K562 (cell line): Measurements from ENCODE around the gene TXLNB. TPM values are rescaled to one million over a fixed set of nuclear protein-coding genes. Genes with fewer than 3 reads are reported as not detected.

ENCODE experiments used
- ATAC-seq: fragments of 200-7000 bp; cut with Tn5 transposase; 3 replicates; pipeline ENCODE4 v1.9.1; 2020; ENCODE audit warnings: moderate library complexity
- BruUV-seq: library from RNA; stranded (reverse); fragments of 400-500 nt; replicated peaks from 2 replicates; lab custom pipeline; 2021; lab: Mats Ljungman, UMichigan
- CTCF ChIA-PET: fragments of 300-600 bp; formaldehyde crosslinking; extraction: SDS; loops from one replicate; lab custom pipeline; 2021; ENCODE audit warnings: low intra/inter-chr PET ratio; lab: Yijun Ruan, JAX
- POLR2A ChIA-PET: fragments of 300-600, 350-650 bp; sonication (Branson Sonifier 250); formaldehyde crosslinking; extraction: SDS; loops from one replicate; lab custom pipeline; 2021; ENCODE audit warnings: antibody characterized with exemption, inconsistent platforms; lab: Yijun Ruan, JAX
- DNase-seq, 4 experiments: peaks; one replicate each; pipeline versions ENCODE4 v3.0.0 to v3.0.0-alpha.2; 2011 to 2018; ENCODE audit warnings: low spot score in 3 of 4, mixed read lengths in 3 of 4; ENCODE audit errors: extremely low read depth in 1 of 4
- FAIRE-seq: peaks from 2 replicates; lab custom pipeline; 2011; peaks lifted over from hg19 to GRCh38; lab: Jason Lieb, UNC
- H2AFZ ChIP-seq: 2 replicates; pipeline ENCODE4 v1.6.0; 2011; ENCODE audit warnings: low read depth, low read length, control low read depth, inconsistent platforms
- H3K27ac ChIP-seq: fragments of 200-600 bp; 3 replicates; pipeline ENCODE4 v1.8.0; 2011; ENCODE audit warnings: low read depth, mild to moderate bottlenecking, control low read depth, inconsistent platforms, low read length, moderate library complexity, mixed read lengths; ENCODE audit errors: extremely low read depth
- H3K27me3 ChIP-seq, 2 experiments: fragments of 300-600 bp in 1 of 2; 2 replicates in 1 of 2; 3 replicates in 1 of 2; pipeline versions ENCODE4 v1.6.0 to v1.8.0; 2011; ENCODE audit warnings: inconsistent platforms in 2 of 2, low read length in 2 of 2, mild to moderate bottlenecking in 1 of 2, mixed read lengths in 1 of 2, moderate library complexity in 1 of 2; ENCODE audit not compliant: control insufficient read depth in 2 of 2, insufficient read depth in 2 of 2
- H3K36me3 ChIP-seq: fragments of 300-600 bp; 3 replicates; pipeline ENCODE4 v1.8.0; 2011; ENCODE audit warnings: mild to moderate bottlenecking, low read length, inconsistent platforms; ENCODE audit not compliant: control insufficient read depth, insufficient read depth
- H3K4me1 ChIP-seq, 2 experiments: fragments of 200-600 bp in 1 of 2; replicated peaks in 1 of 2; 2 replicates in 1 of 2; 3 replicates in 1 of 2; pipeline versions ENCODE4 v1.5.1 to v1.8.0; 2011; ENCODE audit warnings: inconsistent platforms in 2 of 2, low read length in 2 of 2, mild to moderate bottlenecking in 1 of 2, mixed read lengths in 1 of 2, moderate library complexity in 1 of 2; ENCODE audit not compliant: control insufficient read depth in 2 of 2, insufficient read depth in 2 of 2
- H3K4me2 ChIP-seq: 2 replicates; pipeline ENCODE4 v1.6.1; 2011; ENCODE audit warnings: low read length, control low read depth, inconsistent platforms, mixed read lengths; ENCODE audit not compliant: insufficient read depth
- H3K4me3 ChIP-seq: fragments of 200-600 bp; sonication (generic), shearing (Covaris generic); 2 replicates; pipeline ENCODE4 v1.5.1; 2016; ENCODE audit warnings: control low read depth, inconsistent platforms
- H3K79me2 ChIP-seq: fragments of 200-600 bp; 3 replicates; pipeline ENCODE4 v1.8.0; 2011; ENCODE audit warnings: low read length, inconsistent platforms; ENCODE audit not compliant: control insufficient read depth, insufficient read depth
- H3K9ac ChIP-seq, 2 experiments: 2 replicates each; pipeline versions ENCODE4 v1.6.0 to v1.6.1; 2011; ENCODE audit warnings: low read depth in 2 of 2, low read length in 2 of 2, control low read depth in 1 of 2, inconsistent platforms in 1 of 2, mild to moderate bottlenecking in 1 of 2, mixed read lengths in 1 of 2; ENCODE audit not compliant: insufficient read depth in 1 of 2
- H3K9me1 ChIP-seq: one replicate; pipeline ENCODE4 v1.6.0; 2011; ENCODE audit warnings: inconsistent platforms, mild to moderate bottlenecking, low read length, moderate library complexity; ENCODE audit not compliant: control insufficient read depth, insufficient read depth
- H3K9me3 ChIP-seq: replicated peaks from 2 replicates; pipeline ENCODE4 v1.5.1; 2011; ENCODE audit warnings: low read depth, low read length, inconsistent platforms; ENCODE audit not compliant: control insufficient read depth, insufficient read depth
- H4K20me1 ChIP-seq: replicated peaks from 2 replicates; pipeline ENCODE4 v1.6.1; 2011; ENCODE audit warnings: low read length, inconsistent platforms, mixed read lengths; ENCODE audit not compliant: control insufficient read depth, insufficient read depth
- BRD4 ChIP-seq: fragments of 200-600 bp; sonication (generic); IDR thresholded peaks from 2 replicates; pipeline ENCODE4 v1.6.1; 2017; ENCODE audit warnings: inconsistent platforms
- KAT8 ChIP-seq: fragments of 450-650 bp; IDR thresholded peaks from 2 replicates; pipeline ENCODE4 v1.6.1; 2016; ENCODE audit warnings: low read depth, mild to moderate bottlenecking
- ZNF444 ChIP-seq: fragments of 250-450 bp; sonication (Bioruptor Pico); IDR thresholded peaks from 2 replicates; pipeline ENCODE4 v1.4.0; 2020; ENCODE audit warnings: mild to moderate bottlenecking, moderate library complexity
- ZNF764 ChIP-seq: fragments of 250-450 bp; sonication (Bioruptor Pico); IDR thresholded peaks from 2 replicates; pipeline ENCODE4 v1.4.0; 2020; ENCODE audit warnings: low read depth, mild to moderate bottlenecking, moderate library complexity
- WGBS: fragments of 100-300 bp; shearing (Covaris generic); methylation state at CpG from one replicate; pipeline ENCODE4 v1.1.6; 2016; ENCODE audit warnings: low coverage, mixed read lengths; ENCODE audit not compliant: insufficient coverage; ENCODE audit errors: missing lambda C conversion rate; 5-methylcytosine and 5-hydroxymethylcytosine counted together
- in situ Hi-C: fragments of 300-500 bp; cut with MboI; formaldehyde crosslinking; loops from 4 replicates; pipeline ENCODE4 v1.15.0; 2018; ENCODE audit warnings: inconsistent platforms, mixed read lengths
- intact Hi-C: fragments of 100-400 bp; cut with micrococcal nuclease; formaldehyde crosslinking; loops from 2 replicates; pipeline ENCODE4 v1.14.2; 2022
- polyA plus RNA-seq, 8 experiments: library from polyadenylated mRNA; depleted of rRNA in 4 of 8; stranded (reverse) in 5 of 8; unstranded in 3 of 8; fragments of >200 nt; fragmentation: Nextera tagmentation in 2 of 8; fragmentation: Illumina TruSeq in 1 of 8; extraction: Ambion mirVana in 2 of 8; extraction: Trizol in 1 of 8; gene quantifications; 2 replicates each; pipeline versions ENCODE4 v1.2.1 to v1.2.3, GENCODE V29; 2011 to 2014; ENCODE audit warnings: inconsistent platforms in 1 of 8, missing spikeins in 1 of 8
- total RNA-seq, 7 experiments: library from RNA; depleted of rRNA in 6 of 7; stranded (reverse); fragments of >200 nt in 6 of 7; fragmentation: Illumina TruSeq in 2 of 7; extraction: Trizol in 2 of 7; gene quantifications; 2 replicates each; pipeline versions ENCODE4 v1.2.1 to v1.2.3, GENCODE V29; 2011 to 2021; ENCODE audit warnings: low replicate concordance in 1 of 7
- TF ChIP-seq, protein P1 (sequence below): sonication (generic); formaldehyde crosslinking; IDR thresholded peaks from 2 replicates; pipeline ENCODE4 v1.8.0; 2022; ENCODE audit warnings: missing genetic modification reagents, mild to moderate bottlenecking, borderline replicate concordance
- TF ChIP-seq, protein P2 (sequence below), 2 experiments: fragments of 450-650 bp; IDR thresholded peaks; 2 replicates each; pipeline ENCODE4 v1.6.1; 2016; ENCODE audit warnings: mild to moderate bottlenecking in 2 of 2, borderline replicate concordance in 1 of 2, low read depth in 1 of 2, moderate library complexity in 1 of 2

The TXLNB gene
- total and polyA plus RNA-seq, 9 of the 15 experiments (the other 6 are each of a cell fraction or from before 2014, with no cell fraction given) = not detected

DNA sequence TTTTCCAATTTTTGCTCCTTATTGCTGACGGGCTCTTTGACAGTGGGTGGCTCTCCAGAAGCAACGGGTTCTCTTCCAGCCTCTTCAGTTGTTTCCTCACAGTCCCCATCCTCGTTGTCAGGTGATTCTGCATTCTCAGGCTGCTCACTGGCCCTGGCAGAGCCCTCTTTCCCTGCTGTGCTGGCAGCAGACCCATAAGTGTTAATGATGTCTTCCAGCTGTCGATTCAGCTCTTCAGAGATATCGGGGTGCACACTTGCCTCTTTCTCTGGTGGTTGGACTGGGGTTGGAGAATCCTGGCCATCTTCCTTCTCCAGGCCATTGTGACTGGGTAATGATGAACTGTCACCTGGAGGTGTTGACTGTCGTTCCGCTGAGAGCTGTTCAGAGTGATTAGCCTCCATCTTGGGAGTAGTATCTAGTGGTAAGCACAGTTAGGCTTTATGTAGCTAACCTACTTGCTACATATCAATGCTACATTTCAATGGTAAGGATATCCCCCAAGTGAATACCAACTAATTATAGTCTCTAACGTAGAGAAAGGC lies 3.2 kb downstream of the TXLNB start:
- Histone ChIP-seq H4K20me1 (no peaks in the 10 kb centered on the region), H3K27ac (no peak overlapping the region), H2AFZ (no peak overlapping the region), H3K4me3 (no peak overlapping the region), H3K9me3 (no peaks in the 10 kb centered on the region), H3K9ac (no peak overlapping the region), H3K4me2 (no peak overlapping the region), H3K4me1 (no peaks in the 10 kb centered on the region), H3K27me3 (peaks cover 11 to 24% of the 10 kb centered on the region in 2 experiments; a peak in 4 of 5 replicates), H3K79me2 (no peaks in the 10 kb centered on the region), H3K9me1 (no peaks in the 10 kb centered on the region), H3K36me3 (no peaks in the 10 kb centered on the region)
- no peak for DNase-seq
- intact Hi-C loops = no loop called here
- CTCF ChIA-PET = no interaction called here
- in situ Hi-C loops = no loop called here
- no peak for ATAC-seq
- 1% methylated on average over 8 of the region's 8 CpGs for WGBS
- TF ChIP-seq KAT8 (no peak), ZNF764 (CRISPR knock-in tag) (no peak), ZNF444 (CRISPR knock-in tag) (no peak), BRD4 (no peak)
- TF ChIP-seq, protein P1, sequence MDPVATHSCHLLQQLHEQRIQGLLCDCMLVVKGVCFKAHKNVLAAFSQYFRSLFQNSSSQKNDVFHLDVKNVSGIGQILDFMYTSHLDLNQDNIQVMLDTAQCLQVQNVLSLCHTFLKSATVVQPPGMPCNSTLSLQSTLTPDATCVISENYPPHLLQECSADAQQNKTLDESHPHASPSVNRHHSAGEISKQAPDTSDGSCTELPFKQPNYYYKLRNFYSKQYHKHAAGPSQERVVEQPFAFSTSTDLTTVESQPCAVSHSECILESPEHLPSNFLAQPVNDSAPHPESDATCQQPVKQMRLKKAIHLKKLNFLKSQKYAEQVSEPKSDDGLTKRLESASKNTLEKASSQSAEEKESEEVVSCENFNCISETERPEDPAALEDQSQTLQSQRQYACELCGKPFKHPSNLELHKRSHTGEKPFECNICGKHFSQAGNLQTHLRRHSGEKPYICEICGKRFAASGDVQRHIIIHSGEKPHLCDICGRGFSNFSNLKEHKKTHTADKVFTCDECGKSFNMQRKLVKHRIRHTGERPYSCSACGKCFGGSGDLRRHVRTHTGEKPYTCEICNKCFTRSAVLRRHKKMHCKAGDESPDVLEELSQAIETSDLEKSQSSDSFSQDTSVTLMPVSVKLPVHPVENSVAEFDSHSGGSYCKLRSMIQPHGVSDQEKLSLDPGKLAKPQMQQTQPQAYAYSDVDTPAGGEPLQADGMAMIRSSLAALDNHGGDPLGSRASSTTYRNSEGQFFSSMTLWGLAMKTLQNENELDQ (CRISPR knock-in tag) = no peak
- TF ChIP-seq, protein P2, sequence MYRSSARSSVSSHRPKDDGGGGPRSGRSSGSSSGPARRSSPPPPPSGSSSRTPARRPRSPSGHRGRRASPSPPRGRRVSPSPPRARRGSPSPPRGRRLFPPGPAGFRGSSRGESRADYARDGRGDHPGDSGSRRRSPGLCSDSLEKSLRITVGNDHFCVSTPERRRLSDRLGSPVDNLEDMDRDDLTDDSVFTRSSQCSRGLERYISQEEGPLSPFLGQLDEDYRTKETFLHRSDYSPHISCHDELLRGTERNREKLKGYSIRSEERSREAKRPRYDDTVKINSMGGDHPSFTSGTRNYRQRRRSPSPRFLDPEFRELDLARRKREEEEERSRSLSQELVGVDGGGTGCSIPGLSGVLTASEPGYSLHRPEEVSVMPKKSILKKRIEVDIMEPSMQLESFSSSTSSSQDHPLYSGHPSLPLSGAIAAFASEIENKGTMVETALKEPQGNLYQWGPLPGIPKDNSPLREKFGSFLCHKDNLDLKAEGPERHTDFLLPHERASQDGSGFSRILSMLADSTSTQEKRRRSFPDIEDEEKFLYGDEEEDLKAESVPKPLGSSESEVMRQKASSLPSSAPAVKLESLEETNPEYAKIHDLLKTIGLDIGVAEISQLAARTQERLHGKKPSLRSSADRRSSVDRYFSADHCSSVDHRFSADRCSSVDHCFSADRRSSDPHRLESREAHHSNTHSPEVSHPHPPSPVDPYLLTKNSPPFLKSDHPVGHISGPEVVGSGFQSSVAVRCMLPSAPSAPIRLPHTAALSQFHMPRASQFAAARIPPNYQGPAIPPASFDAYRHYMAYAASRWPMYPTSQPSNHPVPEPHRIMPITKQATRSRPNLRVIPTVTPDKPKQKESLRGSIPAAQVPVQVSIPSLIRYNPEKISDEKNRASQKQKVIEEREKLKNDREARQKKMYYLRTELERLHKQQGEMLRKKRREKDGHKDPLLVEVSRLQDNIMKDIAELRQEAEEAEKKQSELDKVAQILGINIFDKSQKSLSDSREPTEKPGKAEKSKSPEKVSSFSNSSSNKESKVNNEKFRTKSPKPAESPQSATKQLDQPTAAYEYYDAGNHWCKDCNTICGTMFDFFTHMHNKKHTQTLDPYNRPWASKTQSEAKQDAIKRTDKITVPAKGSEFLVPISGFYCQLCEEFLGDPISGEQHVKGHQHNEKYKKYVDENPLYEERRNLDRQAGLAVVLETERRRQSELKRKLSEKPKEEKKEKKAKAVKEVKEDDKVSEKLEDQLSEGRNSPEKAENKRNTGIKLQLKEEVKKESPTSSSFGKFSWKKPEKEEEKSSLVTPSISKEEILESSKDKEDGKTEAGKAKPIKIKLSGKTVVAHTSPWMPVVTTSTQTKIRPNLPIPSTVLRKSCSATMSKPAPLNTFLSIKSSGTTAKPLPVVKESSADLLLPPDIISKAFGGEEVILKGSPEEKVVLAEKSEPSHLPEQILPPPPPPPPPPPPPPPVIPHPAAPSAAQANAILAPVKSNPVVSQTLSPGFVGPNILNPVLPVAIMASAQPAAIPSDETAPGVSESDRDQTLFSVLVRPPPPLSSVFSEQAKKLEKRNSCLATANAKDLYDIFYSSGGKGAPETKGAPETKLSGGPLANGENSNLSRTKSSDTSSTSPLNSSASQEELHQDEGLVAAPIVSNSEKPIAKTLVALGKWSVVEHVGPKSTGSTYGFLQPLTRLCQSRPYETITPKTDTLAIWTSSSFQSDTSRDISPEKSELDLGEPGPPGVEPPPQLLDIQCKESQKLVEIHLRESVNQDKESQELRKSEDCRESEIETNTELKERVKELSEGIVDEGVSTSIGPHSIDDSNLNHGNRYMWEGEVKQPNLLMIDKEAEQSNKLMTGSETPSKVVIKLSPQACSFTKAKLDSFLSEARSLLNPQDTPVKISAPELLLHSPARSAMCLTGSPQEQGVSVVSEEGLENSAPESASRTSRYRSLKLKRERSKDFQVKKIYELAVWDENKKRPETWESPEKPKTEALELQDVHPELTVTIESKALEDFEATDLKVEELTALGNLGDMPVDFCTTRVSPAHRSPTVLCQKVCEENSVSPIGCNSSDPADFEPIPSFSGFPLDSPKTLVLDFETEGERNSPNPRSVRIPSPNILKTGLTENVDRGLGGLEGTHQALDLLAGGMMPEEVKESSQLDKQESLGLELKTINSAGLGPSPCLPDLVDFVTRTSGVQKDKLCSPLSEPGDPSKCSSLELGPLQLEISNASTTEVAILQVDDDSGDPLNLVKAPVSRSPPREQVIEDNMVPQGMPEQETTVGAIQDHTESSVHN (IDR thresholded peaks at IDR 0.05; ENCODE audit: borderline replicate concordance in 1 of 2, low read depth in 1 of 2) = no peak
- BruUV-seq = no TSS peak
- POLR2A ChIA-PET = no interaction called here
- no peak for FAIRE-seq
